ENCODE results near the gene VCAN.

DNA sequence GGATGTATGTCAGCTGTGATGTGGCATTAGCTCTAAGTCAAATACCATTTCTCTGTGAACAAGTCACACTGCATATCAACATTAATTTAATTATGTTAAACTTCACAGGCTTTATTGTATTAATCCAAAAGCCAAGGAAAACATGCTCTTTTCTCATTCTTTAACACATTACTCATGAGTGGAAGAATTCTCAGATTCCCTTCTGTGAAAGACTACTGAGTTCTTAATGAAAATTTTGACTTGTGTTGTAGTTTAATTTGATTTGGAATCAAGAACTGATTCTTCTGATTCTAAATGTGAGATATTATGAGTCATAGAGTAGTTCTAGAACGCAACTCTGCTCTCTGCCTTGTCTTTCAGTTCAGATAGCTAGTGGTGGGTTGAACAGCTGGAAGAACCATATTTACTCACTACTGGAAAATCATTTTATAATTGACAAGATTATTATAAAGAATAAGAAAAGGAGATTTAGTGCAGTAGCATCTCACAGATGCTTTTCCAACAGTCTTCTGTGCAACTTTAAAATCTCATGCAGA is 90.6 kb downstream of the VCAN start:
- no peak for TF ChIP-seq POLR2AphosphoS5 (IDR thresholded peaks at IDR 0.05)
- TF ChIP-seq EP300 (conservative IDR thresholded peaks at IDR 0.05; ENCODE audit: poor library complexity, severe bottlenecking) = no peak
- TF ChIP-seq, protein P1, sequence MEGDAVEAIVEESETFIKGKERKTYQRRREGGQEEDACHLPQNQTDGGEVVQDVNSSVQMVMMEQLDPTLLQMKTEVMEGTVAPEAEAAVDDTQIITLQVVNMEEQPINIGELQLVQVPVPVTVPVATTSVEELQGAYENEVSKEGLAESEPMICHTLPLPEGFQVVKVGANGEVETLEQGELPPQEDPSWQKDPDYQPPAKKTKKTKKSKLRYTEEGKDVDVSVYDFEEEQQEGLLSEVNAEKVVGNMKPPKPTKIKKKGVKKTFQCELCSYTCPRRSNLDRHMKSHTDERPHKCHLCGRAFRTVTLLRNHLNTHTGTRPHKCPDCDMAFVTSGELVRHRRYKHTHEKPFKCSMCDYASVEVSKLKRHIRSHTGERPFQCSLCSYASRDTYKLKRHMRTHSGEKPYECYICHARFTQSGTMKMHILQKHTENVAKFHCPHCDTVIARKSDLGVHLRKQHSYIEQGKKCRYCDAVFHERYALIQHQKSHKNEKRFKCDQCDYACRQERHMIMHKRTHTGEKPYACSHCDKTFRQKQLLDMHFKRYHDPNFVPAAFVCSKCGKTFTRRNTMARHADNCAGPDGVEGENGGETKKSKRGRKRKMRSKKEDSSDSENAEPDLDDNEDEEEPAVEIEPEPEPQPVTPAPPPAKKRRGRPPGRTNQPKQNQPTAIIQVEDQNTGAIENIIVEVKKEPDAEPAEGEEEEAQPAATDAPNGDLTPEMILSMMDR (IDR thresholded peaks at IDR 0.05; ENCODE audit: poor library complexity, severe bottlenecking) = no peak

Measured in neural cell (in vitro differentiated cells).